ENCODE measurements around the gene PCSK6. TPM values are rescaled to one million over a fixed set of nuclear protein-coding genes. Genes with fewer than 3 reads are reported as not detected.

PCSK6 gene
- total RNA-seq, 1 donor from 2014 or later = 20.9 TPM

- no peak for DNase-seq
Measured at GRCh38 chr15:101398247-101398646, 91.3 kb downstream of the PCSK6 start.

GRCh38 chr15:101397521-101398003, 91.9 kb downstream of the PCSK6 start:
- no peak for DNase-seq

GRCh38 chr15:101396484-101397261, 92.8 kb downstream of the PCSK6 start:
- DNase-seq = no peak

- no peak for DNase-seq
Measured at GRCh38 chr15:101394654-101395053, 94.9 kb downstream of the PCSK6 start.

- DNase-seq = no peak
Measured at GRCh38 chr15:101394056-101394630, 95.4 kb downstream of the PCSK6 start.

DNA sequence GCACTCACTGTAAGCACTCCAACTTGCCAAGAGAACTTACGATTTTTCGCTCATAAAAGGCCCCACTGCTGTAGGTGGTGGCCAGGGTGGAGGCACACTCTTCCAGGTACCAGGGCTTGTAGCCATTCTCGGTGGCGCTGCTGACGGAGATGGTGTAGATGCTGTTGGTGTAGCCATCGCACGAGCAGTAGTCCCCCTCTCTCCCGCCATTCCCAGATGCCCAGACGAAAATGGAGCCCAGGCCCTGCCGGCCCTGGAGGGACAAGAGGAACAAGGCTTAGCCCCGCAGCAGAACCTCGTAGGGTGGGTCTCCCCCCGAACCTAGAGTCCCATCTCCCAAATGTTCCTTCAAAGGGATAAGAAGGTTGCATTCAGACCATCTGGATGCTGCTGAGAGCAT, 96.3 kb downstream of the PCSK6 start:
- no peak for DNase-seq

DNA sequence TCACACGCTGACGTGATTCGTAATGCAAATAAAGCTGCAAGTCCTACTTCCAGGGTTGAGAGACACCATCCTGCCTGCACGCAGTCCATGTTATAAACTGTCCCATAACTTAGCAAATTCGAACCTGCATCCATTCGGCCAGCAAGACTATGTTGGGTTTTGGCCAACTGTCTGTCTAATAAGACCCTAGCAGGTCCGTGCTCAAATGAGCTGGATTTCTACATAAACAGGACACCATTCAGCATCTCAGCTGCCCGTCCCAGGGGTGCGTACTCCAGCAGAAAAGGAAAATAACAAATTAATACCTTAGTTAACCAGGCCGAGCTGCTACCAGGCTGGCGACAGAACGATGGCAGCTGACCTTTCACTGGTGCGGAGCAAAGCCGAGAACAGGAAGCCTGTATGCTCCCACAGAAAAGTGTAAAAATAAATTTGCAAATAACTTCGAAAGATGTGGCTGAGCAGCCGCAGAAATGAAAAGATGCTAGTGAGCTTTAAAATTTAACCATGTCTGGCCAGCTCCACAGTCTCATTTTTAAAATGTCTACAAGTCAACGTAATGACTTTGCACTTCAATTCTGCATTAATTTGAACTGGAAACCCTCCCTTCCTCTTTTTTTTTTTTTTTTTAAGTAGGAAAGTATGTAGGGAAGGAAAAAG, 97.4 kb downstream of the PCSK6 start:
- DNase-seq = no peak

DNA sequence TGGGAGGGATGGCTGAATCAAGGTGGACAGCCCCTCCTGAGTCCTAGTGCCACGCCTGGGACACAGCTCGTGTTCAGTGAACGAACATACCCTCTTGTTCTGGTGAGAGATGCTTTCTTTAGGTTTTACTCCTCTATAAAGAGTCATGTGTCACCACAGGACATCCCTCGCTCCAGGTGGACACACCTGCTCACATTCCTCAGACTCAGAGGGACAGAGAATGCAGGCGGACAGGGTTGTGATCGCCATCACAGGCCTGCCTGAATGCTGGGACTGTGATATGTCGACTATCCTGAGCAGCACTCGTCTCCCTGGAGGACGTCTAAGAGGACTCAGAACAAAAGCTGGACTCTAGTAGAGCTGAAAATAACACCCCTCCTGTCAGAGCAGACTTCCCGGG, 98.1 kb downstream of the PCSK6 start:
- DNase-seq = no peak

DNA sequence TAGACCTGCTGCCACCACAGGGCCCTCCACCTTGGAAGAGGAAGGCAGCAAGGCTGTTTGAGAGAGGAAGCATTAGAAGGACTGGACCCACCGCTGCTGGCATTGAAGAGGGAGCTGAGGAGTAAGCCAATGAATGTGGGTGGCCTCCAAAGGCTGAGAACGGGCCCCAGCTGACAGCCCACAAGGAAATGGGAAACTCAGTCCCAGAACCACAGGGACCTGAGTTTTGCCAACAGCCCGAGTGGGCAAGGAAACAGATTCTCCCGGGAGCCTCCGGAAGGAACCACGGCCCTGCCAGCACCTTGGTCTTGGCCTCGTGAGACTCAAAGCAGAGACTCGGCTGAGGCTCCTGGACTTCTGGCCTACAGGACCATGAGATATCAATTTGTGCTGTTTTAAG, 99.0 kb downstream of the PCSK6 start:
- no peak for DNase-seq

DNA sequence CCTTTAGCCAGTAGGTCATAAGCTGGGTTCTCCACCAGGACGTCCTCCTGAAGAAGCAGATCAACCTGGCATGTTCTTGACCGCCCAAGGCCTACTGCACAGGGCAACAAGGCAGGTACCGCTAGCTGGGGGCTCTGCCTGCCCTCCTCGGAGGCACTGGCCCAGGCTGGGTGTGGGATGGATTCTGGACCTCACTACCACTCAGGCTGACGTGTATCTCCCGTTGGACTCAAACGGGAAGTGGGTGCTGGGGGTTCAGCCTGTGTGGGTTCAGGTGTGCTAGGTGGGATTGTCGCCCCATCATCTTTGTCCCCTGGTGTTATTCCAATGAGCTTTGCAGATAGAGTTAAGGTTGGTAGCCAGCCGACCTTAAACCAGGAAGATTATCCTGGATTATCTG, 99.4 kb downstream of the PCSK6 start:
- no peak for DNase-seq

DNA sequence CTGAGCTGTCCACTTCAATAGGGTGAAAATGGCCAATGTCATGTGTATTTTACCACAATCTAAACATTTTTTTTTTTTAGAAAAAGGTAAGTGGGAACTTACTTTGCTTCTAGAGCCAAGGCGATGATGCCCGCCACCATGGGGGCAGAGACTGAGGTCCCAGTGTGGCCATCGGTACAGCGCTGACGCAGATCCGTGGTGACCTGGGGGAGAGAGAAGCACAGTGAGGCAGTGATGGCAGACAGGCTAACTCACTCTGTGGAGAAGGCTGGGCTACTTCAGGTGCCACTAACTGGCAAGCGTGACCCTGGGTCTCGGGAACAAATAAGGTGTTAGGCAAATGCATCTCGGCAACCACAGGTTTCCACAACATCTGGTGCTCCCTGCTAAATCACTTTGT, 100.1 kb downstream of the PCSK6 start:
- no peak for DNase-seq

DNA sequence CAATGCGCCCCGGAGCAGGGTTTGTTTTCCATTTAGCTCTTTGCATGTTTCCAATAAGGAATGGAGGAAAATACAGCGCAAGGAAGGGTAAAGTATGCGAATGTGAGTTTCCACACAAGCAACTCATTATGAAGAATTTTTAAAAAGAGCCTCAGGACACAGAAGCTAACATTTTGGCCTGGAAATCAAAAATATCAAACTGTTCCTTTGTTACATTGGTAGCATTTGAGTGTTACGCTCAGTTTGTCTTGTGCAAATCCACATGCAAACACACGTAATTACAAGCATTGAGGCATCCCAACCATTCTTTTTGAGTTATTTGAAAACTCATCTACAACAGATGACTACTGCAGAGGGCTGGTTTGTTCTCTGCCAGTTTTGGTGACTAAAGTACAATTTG, 101.5 kb downstream of the PCSK6 start:
- DNase-seq = no peak

DNA sequence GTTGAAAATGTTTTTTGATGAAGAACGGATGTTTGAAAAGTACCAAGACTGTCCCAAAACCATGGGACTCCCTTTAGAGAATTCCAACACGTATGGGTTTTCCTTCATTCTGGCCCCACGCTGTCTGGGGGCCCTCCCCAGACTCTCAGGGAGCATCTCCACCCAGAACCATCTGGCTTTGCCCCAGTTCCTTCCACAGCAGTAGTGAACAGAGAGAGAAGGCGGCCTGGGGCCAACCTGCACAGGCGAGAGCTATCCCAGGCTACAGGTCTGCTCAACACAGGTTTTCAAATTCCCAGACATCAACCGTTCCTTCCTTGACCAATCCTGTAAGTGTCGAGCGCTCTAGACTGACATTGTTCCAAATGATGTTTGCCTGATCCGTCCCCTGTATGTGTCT, 101.9 kb downstream of the PCSK6 start:
- DNase-seq = no peak

DNA sequence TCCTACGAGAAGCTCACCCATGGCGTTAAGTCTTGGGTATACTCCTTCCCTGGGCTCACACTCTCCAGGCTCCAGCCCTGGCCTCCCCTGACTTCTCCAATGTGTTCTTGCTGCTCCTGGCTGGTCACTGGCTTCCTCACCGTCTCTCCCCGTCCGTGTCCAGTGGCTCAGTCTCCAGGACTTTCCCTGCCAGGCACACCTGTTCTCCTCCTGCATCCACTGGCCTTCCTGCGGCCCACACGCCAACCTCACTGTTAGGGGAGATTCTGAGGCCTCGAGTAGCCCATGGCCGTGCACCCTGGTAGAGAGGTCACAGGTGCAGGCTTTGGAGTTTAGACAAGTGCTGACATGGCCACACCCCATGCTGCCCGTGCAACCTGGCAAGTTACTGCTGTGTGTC, 102.5 kb downstream of the PCSK6 start:
- no peak for DNase-seq

- no peak for DNase-seq
Measured at GRCh38 chr15:101386006-101386405, 103.5 kb downstream of the PCSK6 start.

GRCh38 chr15:101384276-101384675, 105.2 kb downstream of the PCSK6 start:
- DNase-seq = no peak

- no peak for DNase-seq
Measured at GRCh38 chr15:101382544-101382943, 107.0 kb downstream of the PCSK6 start.

DNA sequence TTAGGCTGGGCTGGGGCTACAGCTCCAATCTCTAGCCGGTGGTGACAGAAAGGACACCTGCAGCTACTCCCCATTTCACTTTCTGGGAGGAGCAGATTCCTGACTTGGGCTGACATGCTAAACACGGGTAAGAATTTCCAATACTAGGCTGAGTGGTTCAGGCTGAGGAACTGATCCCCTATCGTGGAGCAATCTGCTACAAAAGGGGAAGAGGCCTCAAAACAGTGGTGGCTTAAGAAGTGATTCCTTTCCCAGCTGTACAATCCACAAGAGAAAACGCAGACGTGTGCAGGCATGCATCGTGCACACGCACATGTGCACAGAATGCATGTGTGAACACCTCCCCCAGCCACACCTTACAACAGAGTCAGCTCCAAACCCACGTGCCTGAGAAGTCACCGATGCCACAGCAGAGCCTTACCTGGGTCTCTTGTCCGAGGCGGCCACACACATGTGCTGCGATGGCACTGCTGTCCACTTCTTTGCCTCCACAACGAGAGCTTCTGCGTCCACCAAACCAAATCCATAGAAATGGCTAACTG, 107.8 kb downstream of the PCSK6 start:
- DNase-seq = no peak

- DNase-seq = no peak
Measured at GRCh38 chr15:101380146-101380545, 109.4 kb downstream of the PCSK6 start.

DNA sequence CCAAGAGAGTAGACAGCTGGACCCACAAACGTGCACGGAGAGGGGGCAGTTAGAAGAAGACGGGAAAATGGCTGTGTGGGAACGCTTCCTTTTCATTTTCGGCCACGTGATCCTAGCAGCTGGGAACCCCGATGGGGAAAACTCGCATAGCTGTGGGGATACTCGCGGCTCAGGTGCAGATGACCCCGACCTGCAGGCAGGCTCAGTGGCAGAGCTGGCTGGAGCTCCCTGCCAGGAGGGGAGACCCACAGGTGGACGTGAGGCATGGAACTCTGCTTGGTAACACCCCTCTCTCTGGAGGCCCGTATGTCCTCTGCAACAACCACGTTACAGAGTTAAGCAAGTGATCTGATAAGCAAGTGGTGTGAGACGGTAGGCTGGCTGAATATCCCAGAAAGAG, 109.9 kb downstream of the PCSK6 start:
- no peak for DNase-seq

DNA sequence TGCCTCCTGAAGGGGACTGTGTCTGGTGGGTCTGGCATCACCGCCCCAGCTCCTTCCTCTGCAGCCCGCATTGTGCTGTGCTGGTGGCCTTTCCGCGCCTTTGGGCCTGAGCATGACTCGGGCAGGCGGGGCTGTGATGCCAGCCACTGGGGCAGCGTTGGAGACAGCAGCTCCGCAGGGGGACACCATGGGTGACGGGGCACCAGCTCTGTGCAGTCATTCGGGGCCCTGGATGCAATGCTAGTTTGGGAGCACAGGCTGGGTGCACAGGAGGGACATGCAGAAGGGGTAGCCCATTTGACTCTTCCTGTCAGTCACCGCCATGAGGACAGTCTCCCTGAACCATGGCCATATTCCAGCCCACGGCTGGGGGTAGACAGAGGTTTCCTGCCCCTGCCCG, 110.6 kb downstream of the PCSK6 start:
- DNase-seq = no peak

DNA sequence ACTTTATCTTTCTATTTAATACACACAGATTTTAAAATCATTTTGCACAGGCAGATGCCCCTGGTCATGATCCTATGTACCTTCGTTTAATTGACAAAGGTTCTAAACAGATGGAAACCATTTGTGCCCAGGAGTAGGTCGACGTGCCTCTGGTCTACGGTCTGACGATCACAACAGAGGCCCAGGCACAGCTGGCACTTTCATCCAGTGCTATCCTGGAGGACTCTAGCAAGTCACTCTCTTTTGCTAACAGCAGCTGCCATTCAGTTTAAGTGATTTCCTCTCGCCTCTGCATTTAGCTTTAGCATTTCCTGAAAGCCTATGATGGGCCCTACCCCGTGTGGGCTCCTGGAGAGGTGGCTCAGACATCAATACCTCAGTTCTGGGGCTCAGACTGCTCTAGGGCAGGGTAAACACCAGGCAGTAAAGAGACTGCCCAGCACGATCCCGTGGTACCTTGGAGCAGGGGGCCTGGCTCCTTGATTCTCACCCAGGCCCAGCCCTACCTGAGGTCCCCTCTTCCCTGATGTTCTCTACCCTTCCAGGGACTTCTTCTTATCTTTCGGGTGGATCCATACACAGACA, 111.2 kb downstream of the PCSK6 start:
- DNase-seq = no peak
